HG03378 (cell line): Measurements from ENCODE around the gene HTRA1.

ENCODE experiments used
- ATAC-seq: cut with Tn5 transposase; IDR thresholded peaks from one replicate; pipeline ENCODE4 v1.9.1; 2021; ENCODE audit warnings: mild to moderate bottlenecking, moderate library complexity; ENCODE audit not compliant: unreplicated experiment

The HTRA1 gene

GRCh38 chr10:122550427-122550826 is 89.1 kb downstream of the HTRA1 start:
- no peak for ATAC-seq

- ATAC-seq, result no peak
These were observed 89.6 kb downstream of the HTRA1 start for GRCh38 chr10:122550983-122551382.

DNA sequence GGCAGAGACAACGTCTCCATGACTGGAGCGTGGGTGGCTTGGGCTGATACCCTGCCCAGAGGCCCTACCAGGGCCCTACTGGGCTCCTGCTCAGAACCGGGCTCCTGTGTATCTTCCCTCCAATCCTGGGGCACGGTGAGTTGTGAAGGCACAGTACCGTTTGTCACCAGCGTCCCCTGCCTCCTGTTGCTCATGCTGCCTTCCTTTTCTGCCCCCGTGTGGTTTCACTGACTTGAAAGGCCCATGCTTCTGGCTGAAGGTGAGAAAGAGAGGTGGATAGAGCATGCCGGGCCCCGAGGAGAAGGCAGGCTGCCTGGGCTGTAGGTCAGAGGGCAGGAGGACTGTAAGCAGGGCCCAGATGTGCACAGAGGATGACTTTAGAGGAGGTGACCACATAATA is 90.1 kb downstream of the HTRA1 start:
- ATAC-seq, result no peak

DNA sequence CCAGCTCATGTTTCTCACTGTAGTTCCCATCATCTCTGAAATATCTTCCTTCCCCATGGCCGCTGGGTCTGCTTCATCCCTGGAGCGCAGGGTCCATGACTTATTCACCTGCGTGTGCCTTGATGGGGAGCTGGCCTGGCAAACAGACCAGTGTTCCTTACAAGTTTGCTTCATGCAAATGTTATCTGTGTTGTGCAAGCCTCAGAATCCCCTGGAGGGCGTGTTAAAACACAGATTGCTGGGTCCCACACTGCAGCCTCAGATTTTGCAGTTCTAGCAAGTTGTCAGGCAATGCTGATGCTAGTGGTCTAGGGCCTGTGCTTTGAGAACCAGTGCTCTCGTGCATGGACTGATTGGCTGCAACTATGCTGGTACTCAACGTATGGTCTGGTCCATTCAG is 92.0 kb downstream of the HTRA1 start:
- ATAC-seq, result no peak

DNA sequence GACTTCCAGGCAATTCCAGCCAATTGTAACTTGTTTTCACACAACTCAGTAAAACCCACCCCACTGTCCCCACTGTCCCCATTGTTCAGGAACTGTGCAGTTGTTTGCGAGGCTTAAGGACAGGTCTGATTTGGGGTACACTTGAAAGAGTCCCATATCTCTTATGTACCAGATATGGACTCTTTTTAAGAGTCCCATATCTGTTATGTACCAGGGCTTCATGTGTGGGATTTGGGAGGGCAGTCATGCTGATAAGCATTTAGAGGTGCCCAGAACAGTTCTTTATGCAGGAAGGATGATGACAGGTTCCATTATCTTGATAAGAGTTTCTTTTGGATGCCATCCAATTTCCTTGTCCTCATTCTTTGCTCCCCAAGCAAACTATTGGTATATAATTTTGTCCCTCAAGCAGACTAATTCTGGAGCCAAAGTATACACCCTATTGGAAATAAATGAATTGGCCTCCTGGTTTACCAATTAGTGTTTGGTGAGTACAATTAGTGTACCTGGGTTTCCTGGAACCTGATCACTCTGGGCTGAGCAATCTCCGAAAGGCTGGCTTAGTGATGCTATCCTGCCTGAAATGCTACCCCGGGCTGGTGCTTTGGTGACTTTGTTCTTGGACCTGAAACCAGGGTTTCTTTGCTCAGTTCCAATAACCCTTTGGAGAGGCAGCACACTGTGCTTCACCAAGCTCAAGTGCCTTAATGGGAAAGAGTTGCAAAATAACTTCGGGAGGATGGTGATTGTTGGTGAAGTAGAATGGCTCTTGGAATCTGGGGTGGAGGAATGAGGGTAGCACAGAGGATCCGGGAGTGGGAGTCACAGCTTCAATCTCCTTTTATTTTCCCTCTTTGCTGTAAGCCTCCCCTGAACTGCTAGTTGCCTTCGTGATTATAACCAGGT is 93.0 kb downstream of the HTRA1 start:
- ATAC-seq, result no peak

DNA sequence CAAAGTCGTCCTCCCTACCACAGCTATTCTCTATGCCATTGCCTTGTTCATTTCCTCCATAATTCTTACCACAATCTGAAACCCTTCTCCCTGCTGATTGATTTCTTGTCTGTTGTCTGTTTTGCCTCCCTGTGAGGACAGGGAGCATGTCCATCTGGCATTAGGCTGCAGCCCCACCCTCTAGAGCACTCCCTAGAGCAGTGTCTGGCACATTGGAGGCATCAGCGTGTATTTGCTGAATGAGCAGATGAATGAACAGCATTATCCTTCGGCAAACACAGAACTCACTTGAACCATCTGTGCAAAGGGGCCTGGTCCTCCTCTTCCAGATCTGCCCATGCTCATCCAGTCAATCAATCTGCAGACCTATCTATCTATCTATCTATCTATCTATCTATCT is 94.1 kb downstream of the HTRA1 start:
- ATAC-seq, result no peak

- no peak for ATAC-seq
These were observed 96.2 kb downstream of the HTRA1 start for GRCh38 chr10:122557516-122557915.

DNA sequence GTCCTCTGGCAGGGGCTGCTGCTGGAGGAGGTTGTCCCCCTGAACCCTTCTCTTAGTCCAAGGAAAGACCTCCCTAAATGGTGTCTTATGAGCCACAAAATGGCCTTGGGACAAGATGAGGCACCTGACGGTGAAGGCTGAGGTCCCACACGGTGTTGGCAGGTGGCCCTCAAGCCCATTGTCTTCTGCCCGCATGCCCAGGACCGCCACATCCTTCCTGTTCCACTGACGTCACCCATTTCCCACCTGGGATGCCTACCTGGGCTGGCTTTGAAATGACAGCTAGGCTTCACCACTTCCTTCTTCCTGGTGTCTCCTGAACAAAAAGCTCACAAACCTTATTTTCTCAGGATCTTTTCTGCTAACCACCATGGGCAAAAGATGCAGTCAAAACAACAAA is 97.1 kb downstream of the HTRA1 start:
- ATAC-seq, result no peak

DNA sequence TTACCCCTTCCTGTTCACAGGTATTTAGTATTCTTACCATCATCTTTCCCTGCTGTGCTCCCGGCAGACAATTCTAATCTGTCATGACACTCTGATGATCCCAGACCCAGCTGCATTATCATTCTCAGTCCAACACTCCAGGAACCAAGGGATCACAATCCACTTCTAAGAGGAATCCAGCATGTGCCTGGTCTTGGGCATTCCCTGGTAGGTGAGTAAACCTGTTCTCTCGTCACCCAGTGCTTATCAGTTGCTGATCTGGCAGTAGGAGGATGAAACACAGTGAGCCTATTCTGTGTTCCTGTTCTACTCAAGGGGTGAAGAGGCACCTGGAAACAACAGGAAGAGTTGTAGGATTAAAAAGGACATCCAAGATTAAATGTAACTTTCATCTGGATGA is 97.9 kb downstream of the HTRA1 start:
- no peak for ATAC-seq

- no peak for ATAC-seq
These were observed 99.0 kb downstream of the HTRA1 start, which contains the start of gene DMBT1 for GRCh38 chr10:122560279-122560804. Gene DMBT1 (plus strand): TSS chr10:122560754. CDS start chr10:122560771, 17 bp downstream.

DNA sequence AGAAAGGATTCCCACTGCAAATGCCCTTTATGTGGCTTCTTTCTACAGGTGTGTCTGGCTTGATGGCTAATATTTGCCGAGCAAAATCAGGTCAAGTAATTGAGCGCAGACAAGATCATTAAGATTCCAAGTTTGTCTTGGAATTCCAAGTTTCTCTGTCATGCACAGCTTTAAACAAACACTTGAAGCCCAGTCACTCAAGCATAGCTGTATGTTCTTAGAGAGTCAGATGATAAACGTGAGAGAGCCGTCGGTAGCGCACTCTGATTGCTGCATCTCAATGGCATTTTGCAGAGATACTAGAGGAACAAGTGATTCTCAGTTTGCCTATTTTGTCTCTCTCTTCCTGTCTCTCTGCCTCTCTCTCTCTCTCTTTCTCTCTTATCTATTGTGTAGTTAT is 99.9 kb downstream of the HTRA1 start:
- ATAC-seq, result no peak

GRCh38 chr10:122561792-122562191 is 100.4 kb downstream of the HTRA1 start:
- ATAC-seq, result no peak
